Measurements from ENCODE around the gene FBXO42. TPM values are rescaled to one million over a fixed set of nuclear protein-coding genes. Genes with fewer than 3 reads are reported as not detected.

Gene FBXO42
- total and polyA plus RNA-seq, 2 of the 8 experiments (the other 6 are each of a cell fraction or from before 2014, with no cell fraction given): 15.1 to 17.0 TPM

GRCh38 chr1:16196874-16197273 is 155.4 kb downstream of the FBXO42 start:
- H2AK5ac ChIP-seq (ENCODE audit: low read depth, low read length): no peak overlapping the region
- H3K36me3 ChIP-seq (ENCODE audit: control insufficient read depth in 2 of 4, insufficient read depth in 4 of 4, low read length in 3 of 4): peaks cover 8 to 22% (median 13%) of the 10 kb centered on the region in 4 experiments; a peak in 4 of 8 replicates
- H4K8ac ChIP-seq (ENCODE audit: extremely low read depth, insufficient read depth, low read length): no peak overlapping the region
- H4K20me1 ChIP-seq (replicated peaks in 1 of 2; ENCODE audit: control insufficient read depth in 1 of 2, insufficient read depth in 2 of 2, low read length in 2 of 2): peaks cover 0 to 3% of the 10 kb centered on the region in 2 experiments
- H2BK12ac ChIP-seq (ENCODE audit: low read depth, low read length): no peak overlapping the region
- H4K5ac ChIP-seq (ENCODE audit: insufficient read length, low read depth, low read length): no peak overlapping the region
- H3K23me2 ChIP-seq (ENCODE audit: low read depth, low read length): no peaks in the 10 kb centered on the region
- H4K91ac ChIP-seq (replicated peaks; ENCODE audit: insufficient read length, low read length): no peak overlapping the region
- no peaks in the 10 kb centered on the region for H3K9me3 ChIP-seq (ENCODE audit: insufficient read depth in 2 of 2, low read depth in 1 of 2, low read length in 1 of 2)
- no peak for FAIRE-seq
- H3K27me3 ChIP-seq (replicated peaks in 1 of 4; ENCODE audit: control insufficient read depth in 3 of 4, extremely low read depth in 1 of 4, insufficient read depth in 3 of 4, low read length in 3 of 4): no peaks in the 10 kb centered on the region
- no peak overlapping the region for H3K14ac ChIP-seq (ENCODE audit: insufficient read length)
- H3K4me2 ChIP-seq (ENCODE audit: insufficient read depth in 1 of 2, low read depth in 2 of 2, low read length in 2 of 2): no peak overlapping the region
- no peak overlapping the region for H3K4me3 ChIP-seq (ENCODE audit: extremely low read depth in 1 of 4, insufficient read depth in 2 of 4, low read depth in 3 of 4, low read length in 4 of 4)
- H2BK120ac ChIP-seq (replicated peaks; ENCODE audit: low read depth, low read length): no peak overlapping the region
- DNase-seq (ENCODE audit: low read depth in 1 of 2, low spot score in 2 of 2): no peak
- H3K23ac ChIP-seq (ENCODE audit: insufficient read length): no peak overlapping the region
- no peak overlapping the region for H3K9ac ChIP-seq (replicated peaks in 1 of 4; ENCODE audit: extremely low read depth in 1 of 4, low read depth in 3 of 4, low read length in 3 of 4)
- H3K79me2 ChIP-seq (ENCODE audit: control insufficient read depth in 1 of 2, insufficient read depth in 2 of 2, low read length in 2 of 2): no peaks in the 10 kb centered on the region
- H3K56ac ChIP-seq (replicated peaks; ENCODE audit: insufficient read length, low read depth, low read length): no peak overlapping the region
- no peak overlapping the region for H2AFZ ChIP-seq (ENCODE audit: low read length)
- ChIA-PET POLR2A (ENCODE audit: partially characterized antibody) (interaction anchor here (0.6 to 1.8 kb wide), 7 partner anchors 10 to 119 kb away, joined by 3 to 9 read pairs (median 4); partner anchors contain the start of gene ARHGEF19), CTCF (ENCODE audit: partially characterized antibody) (interaction anchor here (1.2 to 1.6 kb wide), 2 partner anchors 16 to 118 kb away, joined by 3 to 5 read pairs; no protein-coding TSS in a partner anchor)
- no peaks in the 10 kb centered on the region for H3K4me1 ChIP-seq (replicated peaks in 1 of 4; ENCODE audit: control insufficient read depth in 3 of 4, insufficient read depth in 4 of 4, low read length in 3 of 4)
- no peak overlapping the region for H3K18ac ChIP-seq (ENCODE audit: extremely low read depth, low read length)
- H3K27ac ChIP-seq (ENCODE audit: low read depth, low read length): no peak overlapping the region
- H2BK20ac ChIP-seq (ENCODE audit: low read length): no peak overlapping the region
- H3K79me1 ChIP-seq (ENCODE audit: low read depth, low read length): no peaks in the 10 kb centered on the region; the same call in 1 of the 2 replicates
- no peak for TF ChIP-seq YY1 (IDR thresholded peaks at IDR 0.05; ENCODE audit: low read depth, low read length)
- TF ChIP-seq CHD1 (IDR thresholded peaks at IDR 0.05; ENCODE audit: low read depth, low read length): no peak
- TF ChIP-seq CHD2 (IDR thresholded peaks at IDR 0.05; ENCODE audit: low read length): no peak
- no peak for TF ChIP-seq NANOG (IDR thresholded peaks at IDR 0.05; ENCODE audit: insufficient read depth, low read depth, low read length, poor library complexity, severe bottlenecking)
- TF ChIP-seq CREB1 (IDR thresholded peaks at IDR 0.05): no peak
- no peak for TF ChIP-seq SIN3A (conservative IDR thresholded peaks at IDR 0.05 in 1 of 2, IDR thresholded peaks at IDR 0.05 in 1 of 2; ENCODE audit: low read depth in 1 of 2, low read length in 2 of 2)
- TF ChIP-seq, protein P1, sequence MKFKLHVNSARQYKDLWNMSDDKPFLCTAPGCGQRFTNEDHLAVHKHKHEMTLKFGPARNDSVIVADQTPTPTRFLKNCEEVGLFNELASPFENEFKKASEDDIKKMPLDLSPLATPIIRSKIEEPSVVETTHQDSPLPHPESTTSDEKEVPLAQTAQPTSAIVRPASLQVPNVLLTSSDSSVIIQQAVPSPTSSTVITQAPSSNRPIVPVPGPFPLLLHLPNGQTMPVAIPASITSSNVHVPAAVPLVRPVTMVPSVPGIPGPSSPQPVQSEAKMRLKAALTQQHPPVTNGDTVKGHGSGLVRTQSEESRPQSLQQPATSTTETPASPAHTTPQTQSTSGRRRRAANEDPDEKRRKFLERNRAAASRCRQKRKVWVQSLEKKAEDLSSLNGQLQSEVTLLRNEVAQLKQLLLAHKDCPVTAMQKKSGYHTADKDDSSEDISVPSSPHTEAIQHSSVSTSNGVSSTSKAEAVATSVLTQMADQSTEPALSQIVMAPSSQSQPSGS (IDR thresholded peaks at IDR 0.05; ENCODE audit: low read length): no peak
- WGBS, 2 experiments (ENCODE audit: extremely low coverage in 1 of 2, insufficient coverage in 1 of 2, insufficient read length in 1 of 2, insufficient replicate concordance in 2 of 2, low coverage in 1 of 2, low lambda C conversion rate in 2 of 2, missing lambda C conversion rate in 1 of 2): 65% methylated on average over 3 of the region's 3 CpGs; no CpG with 5 or more reads in 1 of the 2 experiments
- H2BK15ac ChIP-seq (ENCODE audit: low read length): no peak overlapping the region
- no peak overlapping the region for H3K4ac ChIP-seq (replicated peaks; ENCODE audit: insufficient read length, low read depth, low read length)
- H2BK5ac ChIP-seq (ENCODE audit: low read depth, low read length): no peak overlapping the region
